GM23338 (cell line): ENCODE data around the gene USP48. TPM values are rescaled to one million over a fixed set of nuclear protein-coding genes. Genes with fewer than 3 reads are reported as not detected.
"Not testable (repeated sequence)": the region's sequence is repeated elsewhere in the genome, so short reads cannot be mapped to it uniquely, and the experiment has no call there.

Experiments used
- ATAC-seq: fragments of 200-7000 bp; cut with Tn5 transposase; 3 replicates; pipeline ENCODE4 v1.9.1; 2020
- DNase-seq: peaks from one replicate; pipeline ENCODE4 v3.0.0-alpha.2; 2015; ENCODE audit warnings: low spot score
- H2AFZ ChIP-seq: fragments of 200-600 bp; sonication (generic); 2 replicates; pipeline ENCODE4 v1.8.0; 2016; ENCODE audit warnings: antibody characterized with exemption, mild to moderate bottlenecking, moderate library complexity
- H3F3A ChIP-seq: fragments of 200-600 bp; sonication (generic); replicated peaks from 2 replicates; pipeline ENCODE4 v1.8.0; 2017; ENCODE audit warnings: antibody characterized with exemption, mixed run types, low read depth
- H3K27ac ChIP-seq: fragments of 200-600 bp; sonication (generic); 2 replicates; pipeline ENCODE4 v1.6.1; 2016; ENCODE audit warnings: low read depth
- H3K27me3 ChIP-seq: fragments of 200-600 bp; sonication (generic); 2 replicates; pipeline ENCODE4 v1.8.0; 2016; ENCODE audit warnings: mild to moderate bottlenecking, mixed run types, moderate library complexity; ENCODE audit not compliant: insufficient read depth
- H3K36me3 ChIP-seq: fragments of 200-600 bp; sonication (generic); 2 replicates; pipeline ENCODE4 v1.8.0; 2016; ENCODE audit warnings: mild to moderate bottlenecking; ENCODE audit not compliant: insufficient read depth
- H3K4me1 ChIP-seq: fragments of 200-600 bp; sonication (generic); 2 replicates; pipeline ENCODE4 v1.8.0; 2016; ENCODE audit warnings: mild to moderate bottlenecking, moderate library complexity; ENCODE audit not compliant: insufficient read depth
- H3K4me2 ChIP-seq: fragments of 200-600 bp; sonication (generic); 2 replicates; pipeline ENCODE4 v1.7.1; 2017; ENCODE audit warnings: mixed run types
- H3K4me3 ChIP-seq: fragments of 200-600 bp; sonication (generic); 2 replicates; pipeline ENCODE4 v1.6.1; 2016; ENCODE audit warnings: mixed run types
- H3K79me2 ChIP-seq: fragments of 200-600 bp; sonication (generic); replicated peaks from 2 replicates; pipeline ENCODE4 v1.8.0; 2017; ENCODE audit warnings: mild to moderate bottlenecking; ENCODE audit not compliant: insufficient read depth
- H3K9me2 ChIP-seq: fragments of 200-600 bp; sonication (generic); 2 replicates; pipeline ENCODE4 v1.8.0; 2017; ENCODE audit not compliant: insufficient read depth
- H4K20me1 ChIP-seq: fragments of 200-600 bp; sonication (generic); replicated peaks from 2 replicates; pipeline ENCODE4 v1.8.0; 2017; ENCODE audit warnings: mild to moderate bottlenecking; ENCODE audit not compliant: insufficient read depth
- H3K27ac Mint-ChIP-seq: 2 replicates; pipeline ENCODE4 v1.8.0; 2020; ENCODE audit warnings: inconsistent platforms, mild to moderate bottlenecking, moderate library complexity, mixed read lengths
- H3K27me3 Mint-ChIP-seq: 3 replicates; pipeline ENCODE4 v1.8.0; 2022; ENCODE audit warnings: low read depth, mild to moderate bottlenecking, moderate library complexity, mixed read lengths, inconsistent platforms; ENCODE audit not compliant: insufficient read depth, poor library complexity
- H3K36me3 Mint-ChIP-seq: 3 replicates; pipeline ENCODE4 v1.8.0; 2021; ENCODE audit warnings: low read depth, mild to moderate bottlenecking, inconsistent platforms, moderate library complexity, mixed read lengths
- H3K4me1 Mint-ChIP-seq: 3 replicates; pipeline ENCODE4 v1.8.0; 2020; ENCODE audit warnings: mild to moderate bottlenecking, inconsistent platforms, mixed read lengths
- H3K4me3 Mint-ChIP-seq: 3 replicates; pipeline ENCODE4 v1.8.0; 2021; ENCODE audit warnings: moderate library complexity, mild to moderate bottlenecking, inconsistent platforms, mixed read lengths
- H3K9me3 Mint-ChIP-seq: 3 replicates; pipeline ENCODE4 v1.8.0; 2020; ENCODE audit warnings: moderate library complexity, mild to moderate bottlenecking, inconsistent platforms, mixed read lengths
- CREB1 ChIP-seq: fragments of 250-450 bp; sonication (Bioruptor Pico); IDR thresholded peaks from 2 replicates; pipeline ENCODE4 v1.5.0; 2020; ENCODE audit warnings: low read depth, mild to moderate bottlenecking, moderate library complexity
- ETS1 ChIP-seq: IDR thresholded peaks from 2 replicates; pipeline ENCODE4 v1.6.1; 2016; ENCODE audit warnings: antibody characterized with exemption
- EZH2 ChIP-seq: fragments of 200-600 bp; sonication (generic); IDR thresholded peaks from one replicate; pipeline ENCODE4 v1.8.0; 2017; ENCODE audit warnings: antibody characterized with exemption, mild to moderate bottlenecking, low read depth; ENCODE audit not compliant: unreplicated experiment
- EZH2phosphoT487 ChIP-seq: fragments of 200-600 bp; sonication (generic); IDR thresholded peaks from one replicate; pipeline ENCODE4 v1.8.1; 2018; ENCODE audit warnings: antibody characterized with exemption; ENCODE audit not compliant: unreplicated experiment
- STAT1 ChIP-seq: IDR thresholded peaks from one replicate; pipeline ENCODE4 v1.6.1; 2016; ENCODE audit warnings: antibody characterized with exemption; ENCODE audit not compliant: unreplicated experiment
- ZNF462 ChIP-seq: fragments of 250-450 bp; sonication (Bioruptor Pico); IDR thresholded peaks from 2 replicates; pipeline ENCODE4 v1.5.0; 2020; ENCODE audit warnings: mild to moderate bottlenecking, moderate library complexity
- polyA plus RNA-seq: library from polyadenylated mRNA; unstranded; fragments of >200 nt; fragmentation: Nextera tagmentation; extraction: Ambion mirVana; gene quantifications from 2 replicates; pipeline ENCODE4 v1.2.1, GENCODE V29; 2016
- total RNA-seq: library from RNA; depleted of rRNA; stranded (reverse); fragments of >200 nt; shearing (Covaris generic); gene quantifications from 2 replicates; pipeline ENCODE4 v1.2.3, GENCODE V29; 2014

USP48 gene
- total and polyA plus RNA-seq, 2 experiments from 2014 or later: 85.9 to 151 TPM

- Histone ChIP-seq H3K4me2 (peak overlapping the region; percentile 37; the same call in 1 of the 2 replicates), H3K4me1 (peaks cover 35% of the 10 kb centered on the region)
- H3K4me1 Mint-ChIP-seq: peaks cover 33% of the 10 kb centered on the region
- not testable (repeated sequence) for H3K4me3 ChIP-seq, H3K9me3 Mint-ChIP-seq, H3F3A ChIP-seq, H3K27ac ChIP-seq, H3K27me3 ChIP-seq, H3K4me3 Mint-ChIP-seq, ATAC-seq, DNase-seq, H3K36me3 Mint-ChIP-seq, H3K27me3 Mint-ChIP-seq, H3K9me2 ChIP-seq, H3K36me3 ChIP-seq, H3K27ac Mint-ChIP-seq, H3K79me2 ChIP-seq, H4K20me1 ChIP-seq, H2AFZ ChIP-seq
Observed at GRCh38 chr1:21631590-21631943, 151.4 kb downstream of the USP48 start.

GRCh38 chr1:21630571-21631343 is 152.2 kb downstream of the USP48 start:
- no peaks in the 10 kb centered on the region for H3K9me2 ChIP-seq
- no peaks in the 10 kb centered on the region for H3K79me2 ChIP-seq
- H3K4me3 ChIP-seq: no peak overlapping the region
- ATAC-seq (peak; percentile 48), DNase-seq (peak; percentile 69)
- no peak for TF ChIP-seq ZNF462 (CRISPR knock-in tag)
- no peak for TF ChIP-seq EZH2
- no peak for TF ChIP-seq ETS1
- no peak for TF ChIP-seq STAT1
- TF ChIP-seq CREB1 (CRISPR knock-in tag): no peak
- TF ChIP-seq EZH2phosphoT487: no peak
- H3K4me1 Mint-ChIP-seq: peaks cover 33% of the 10 kb centered on the region
- H3K27ac ChIP-seq: no peak overlapping the region
- peak overlapping the region; percentile 19; the same call in 1 of the 2 replicates for H2AFZ ChIP-seq
- H3K4me3 Mint-ChIP-seq: no peak overlapping the region
- H3K9me3 Mint-ChIP-seq: no peaks in the 10 kb centered on the region; the same call in 2 of the 3 replicates
- no peak overlapping the region for H3K27ac Mint-ChIP-seq
- peak overlapping the region; percentile 37 for H3K4me2 ChIP-seq
- peaks cover 12% of the 10 kb centered on the region for H3K27me3 Mint-ChIP-seq
- no peaks in the 10 kb centered on the region for H3K36me3 Mint-ChIP-seq
- H4K20me1 ChIP-seq: no peaks in the 10 kb centered on the region; the same call in 1 of the 2 replicates
- no peaks in the 10 kb centered on the region for H3K27me3 ChIP-seq
- H3K4me1 ChIP-seq: peaks cover 35% of the 10 kb centered on the region
- no peaks in the 10 kb centered on the region for H3K36me3 ChIP-seq
- peaks cover 3% of the 10 kb centered on the region; the same call in 1 of the 2 replicates for H3F3A ChIP-seq
